ENCODE measurements around the gene SLC44A1. TPM values are rescaled to one million over a fixed set of nuclear protein-coding genes. Genes with fewer than 3 reads are reported as not detected.
A peak's percentile ranks its signal among the peaks of the same experiment; 100 is the strongest.

The SLC44A1 gene
- total and polyA plus RNA-seq, 2 of the 13 experiments (the other 11 are each of a cell fraction or from before 2014, with no cell fraction given) = 21.4 to 40.8 TPM

GRCh38 chr9:105418588-105419500 lies 174.4 kb downstream of the SLC44A1 start (continued):
- TF ChIP-seq, protein P1, sequence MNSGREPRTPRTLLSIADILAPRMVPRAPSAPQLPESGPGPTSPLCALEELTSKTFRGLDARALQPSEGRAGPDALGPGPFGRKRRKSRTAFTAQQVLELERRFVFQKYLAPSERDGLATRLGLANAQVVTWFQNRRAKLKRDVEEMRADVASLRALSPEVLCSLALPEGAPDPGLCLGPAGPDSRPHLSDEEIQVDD (CRISPR knock-in tag; IDR thresholded peaks at IDR 0.05; ENCODE audit: borderline replicate concordance) = no peak
- TF ChIP-seq MAZ (IDR thresholded peaks at IDR 0.05; ENCODE audit: borderline replicate concordance, low read depth, low read length) (peak; percentile 93; the same call in 1 of the 2 replicates), MAZ (CRISPR knock-in tag; IDR thresholded peaks at IDR 0.05; ENCODE audit: low read depth) (no peak), NR2F6 (IDR thresholded peaks at IDR 0.05) (peak; percentile 57), NR2F6 (CRISPR knock-in tag; IDR thresholded peaks at IDR 0.05) (peak; percentile 63), SOX6 (IDR thresholded peaks at IDR 0.05) (no peak), SOX6 (CRISPR knock-in tag; IDR thresholded peaks at IDR 0.05) (peak; percentile 97), ZNF550 (CRISPR knock-in tag; IDR thresholded peaks at IDR 0.05; ENCODE audit: borderline replicate concordance) (no peak), ZNF33A (CRISPR knock-in tag; IDR thresholded peaks at IDR 0.05; ENCODE audit: borderline replicate concordance) (no peak), NONO (IDR thresholded peaks at IDR 0.05) (no peak), NONO (CRISPR knock-in tag; conservative IDR thresholded peaks at IDR 0.05) (peak; percentile 80), MTA3 (CRISPR knock-in tag; IDR thresholded peaks at IDR 0.05) (no peak), ZBTB44 (CRISPR knock-in tag; IDR thresholded peaks at IDR 0.05) (no peak), RNF2 (conservative IDR thresholded peaks at IDR 0.05; ENCODE audit: low read depth) (no peak), FOXM1 (CRISPR knock-in tag; IDR thresholded peaks at IDR 0.05) (no peak), ZUFSP (CRISPR knock-in tag; IDR thresholded peaks at IDR 0.05; ENCODE audit: borderline replicate concordance) (no peak), SRSF4 (IDR thresholded peaks at IDR 0.05; ENCODE audit: low read depth, low read length, poor library complexity, severe bottlenecking) (no peak), PHB2 (IDR thresholded peaks at IDR 0.05; ENCODE audit: partially characterized antibody) (no peak), ZNF343 (CRISPR knock-in tag; IDR thresholded peaks at IDR 0.05) (0 out of 2 replicates have a peak, but pooled peaks have one; percentile 46), DDIT3 (CRISPR knock-in tag; IDR thresholded peaks at IDR 0.05) (no peak), ZNF879 (CRISPR knock-in tag; IDR thresholded peaks at IDR 0.05) (no peak), ZNF484 (CRISPR knock-in tag; IDR thresholded peaks at IDR 0.05; ENCODE audit: borderline replicate concordance, low read depth) (no peak), FOXO1 (CRISPR knock-in tag; IDR thresholded peaks at IDR 0.05) (peak; percentile 95), ZNF441 (CRISPR knock-in tag; IDR thresholded peaks at IDR 0.05; ENCODE audit: borderline replicate concordance) (no peak), ZNF121 (CRISPR knock-in tag; IDR thresholded peaks at IDR 0.05) (peak; percentile 93)
- TF ChIP-seq, protein P2, sequence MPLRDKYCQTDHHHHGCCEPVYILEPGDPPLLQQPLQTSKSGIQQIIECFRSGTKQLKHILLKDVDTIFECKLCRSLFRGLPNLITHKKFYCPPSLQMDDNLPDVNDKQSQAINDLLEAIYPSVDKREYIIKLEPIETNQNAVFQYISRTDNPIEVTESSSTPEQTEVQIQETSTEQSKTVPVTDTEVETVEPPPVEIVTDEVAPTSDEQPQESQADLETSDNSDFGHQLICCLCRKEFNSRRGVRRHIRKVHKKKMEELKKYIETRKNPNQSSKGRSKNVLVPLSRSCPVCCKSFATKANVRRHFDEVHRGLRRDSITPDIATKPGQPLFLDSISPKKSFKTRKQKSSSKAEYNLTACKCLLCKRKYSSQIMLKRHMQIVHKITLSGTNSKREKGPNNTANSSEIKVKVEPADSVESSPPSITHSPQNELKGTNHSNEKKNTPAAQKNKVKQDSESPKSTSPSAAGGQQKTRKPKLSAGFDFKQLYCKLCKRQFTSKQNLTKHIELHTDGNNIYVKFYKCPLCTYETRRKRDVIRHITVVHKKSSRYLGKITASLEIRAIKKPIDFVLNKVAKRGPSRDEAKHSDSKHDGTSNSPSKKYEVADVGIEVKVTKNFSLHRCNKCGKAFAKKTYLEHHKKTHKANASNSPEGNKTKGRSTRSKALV (CRISPR knock-in tag; IDR thresholded peaks at IDR 0.05) = no peak
